ENCODE measurements around the gene PAXX. TPM values are rescaled to one million over a fixed set of nuclear protein-coding genes. Genes with fewer than 3 reads are reported as not detected.

PAXX gene
- total RNA-seq, 2 experiments from 2014 or later: 67.0 to 67.8 TPM

DNA sequence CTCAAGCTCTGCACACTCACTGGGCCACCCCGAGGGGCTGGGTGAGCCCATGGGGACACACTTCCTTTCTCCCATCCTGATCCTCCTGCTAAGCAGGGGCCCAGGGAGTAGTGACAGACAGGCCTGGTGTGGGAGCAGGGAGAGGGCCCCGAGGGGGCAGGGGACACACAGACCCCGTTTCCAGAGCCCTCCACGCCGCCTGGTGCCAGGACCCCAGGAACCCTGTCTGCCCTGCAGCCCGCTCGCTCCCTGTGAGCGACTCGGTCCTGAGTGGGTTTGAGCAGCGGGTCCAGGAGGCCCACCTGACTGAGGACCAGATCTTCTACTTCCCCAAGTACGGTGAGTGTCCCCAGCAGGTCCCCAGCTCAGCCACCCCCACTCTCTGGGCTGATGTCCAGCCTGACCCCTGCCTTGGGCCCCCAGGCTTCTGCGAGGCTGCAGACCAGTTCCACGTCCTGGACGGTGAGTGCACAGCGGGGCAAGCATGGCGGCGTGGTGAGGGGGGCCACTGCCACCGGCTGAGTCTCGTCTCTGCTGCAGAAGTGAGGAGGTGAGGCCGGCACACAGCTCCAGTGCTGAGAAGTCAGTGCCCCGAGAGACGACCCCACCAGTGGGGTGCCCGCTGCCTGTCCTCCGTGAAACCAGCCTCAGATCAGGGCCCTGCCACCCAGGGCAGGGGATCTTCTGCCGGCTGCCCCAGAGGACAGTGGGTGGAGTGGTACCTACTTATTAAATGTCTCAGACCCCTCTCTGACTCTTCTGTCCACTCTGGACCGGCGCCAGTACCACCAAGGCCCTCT is 45.8 kb upstream of the PAXX start:
- ChIA-PET POLR2A (no interaction called here), CTCF (interaction anchor here (2.1 to 2.2 kb wide), 2 partner anchors 83 to 89 kb away, joined by 6 to 13 read pairs; no protein-coding TSS in a partner anchor)
- Histone ChIP-seq H3K4me3 (ENCODE audit: low read length) (no peak overlapping the region), H3K36me3 (ENCODE audit: insufficient read depth, low read length) (peaks cover 18% of the 10 kb centered on the region), H3K9me3 (ENCODE audit: control insufficient read depth in 1 of 2, insufficient read depth in 1 of 2, low read length in 2 of 2) (no peaks in the 10 kb centered on the region), H3K27me3 (ENCODE audit: control insufficient read depth in 1 of 2, insufficient read depth in 2 of 2, low read length in 2 of 2) (no peaks in the 10 kb centered on the region), H3K27ac (ENCODE audit: low read depth in 1 of 2, low read length in 2 of 2) (no peak overlapping the region), H3K4me1 (ENCODE audit: insufficient read depth, low read length) (peaks cover 62% of the 10 kb centered on the region)
- H3K36me3 Mint-ChIP-seq (ENCODE audit: low read depth): peaks cover 12% of the 10 kb centered on the region
- H3K27me3 Mint-ChIP-seq: no peaks in the 10 kb centered on the region
- H3K4me1 Mint-ChIP-seq (ENCODE audit: low read depth): peaks cover 10% of the 10 kb centered on the region
- no peak for TF ChIP-seq CTCF (IDR thresholded peaks at IDR 0.05)
- no peaks in the 10 kb centered on the region for H3K9me3 Mint-ChIP-seq
- no peak overlapping the region for H3K27ac Mint-ChIP-seq
- H3K4me3 Mint-ChIP-seq: peak overlapping the region; percentile 34
- ATAC-seq (ENCODE audit: poor library complexity) (no peak), DNase-seq (peak in 1 of 14 experiments; percentile 5)
- intact Hi-C loops (cut with DNase I, micrococcal nuclease): loop anchor here in 1 of 2 experiments (10.0 kb wide), 1 partner anchor 102 kb away; the partner anchor contains the start of genes AJM1 and PHPT1

GRCh38 chr9:136947028-136947891 is 45.0 kb upstream of the PAXX start:
- POLR2A ChIA-PET: interaction anchor here (1.2 to 1.3 kb wide), 2 partner anchors 45 to 87 kb away, joined by 3 to 4 read pairs; partner anchors contain the start of gene PAXX
- Histone ChIP-seq H3K27ac (ENCODE audit: low read depth in 1 of 2, low read length in 2 of 2) (no peak overlapping the region), H3K4me3 (ENCODE audit: low read length) (no peak overlapping the region), H3K27me3 (ENCODE audit: control insufficient read depth in 1 of 2, insufficient read depth in 2 of 2, low read length in 2 of 2) (no peaks in the 10 kb centered on the region), H3K36me3 (ENCODE audit: insufficient read depth, low read length) (peaks cover 10% of the 10 kb centered on the region), H3K4me1 (ENCODE audit: insufficient read depth, low read length) (peaks cover 57% of the 10 kb centered on the region), H3K9me3 (ENCODE audit: control insufficient read depth in 1 of 2, insufficient read depth in 1 of 2, low read length in 2 of 2) (no peaks in the 10 kb centered on the region)
- CTCF ChIA-PET: interaction anchor here (1.2 to 2.2 kb wide), 4 partner anchors 74 to 88 kb away, joined by 3 to 13 read pairs (median 4); partner anchors contain the start of gene FUT7
- ATAC-seq (ENCODE audit: poor library complexity) (no peak), DNase-seq (no peak)
- H3K27me3 Mint-ChIP-seq: no peaks in the 10 kb centered on the region
- H3K4me3 Mint-ChIP-seq: peak overlapping the region; percentile 34
- H3K27ac Mint-ChIP-seq: no peak overlapping the region
- peaks cover 5% of the 10 kb centered on the region for H3K36me3 Mint-ChIP-seq (ENCODE audit: low read depth)
- H3K9me3 Mint-ChIP-seq: no peaks in the 10 kb centered on the region
- intact Hi-C loops (cut with DNase I, micrococcal nuclease): loop anchor here in 1 of 2 experiments (10.0 kb wide), 1 partner anchor 102 kb away; the partner anchor contains the start of genes AJM1 and PHPT1
- peaks cover 10% of the 10 kb centered on the region for H3K4me1 Mint-ChIP-seq (ENCODE audit: low read depth)
- TF ChIP-seq CTCF (IDR thresholded peaks at IDR 0.05): no peak

- CTCF ChIA-PET: interaction anchor here (1.2 to 2.2 kb wide), 4 partner anchors 75 to 87 kb away, joined by 3 to 13 read pairs (median 4); partner anchors contain the start of gene FUT7
- intact Hi-C loops (cut with DNase I, micrococcal nuclease): loop anchor here in 1 of 2 experiments (10.0 kb wide), 1 partner anchor 103 kb away; the partner anchor contains the start of genes AJM1 and PHPT1
- Histone ChIP-seq H3K9me3 (ENCODE audit: control insufficient read depth in 1 of 2, insufficient read depth in 1 of 2, low read length in 2 of 2) (no peaks in the 10 kb centered on the region), H3K4me3 (ENCODE audit: low read length) (no peak overlapping the region), H3K36me3 (ENCODE audit: insufficient read depth, low read length) (peaks cover 3% of the 10 kb centered on the region), H3K4me1 (ENCODE audit: insufficient read depth, low read length) (peaks cover 51% of the 10 kb centered on the region), H3K27me3 (ENCODE audit: control insufficient read depth in 1 of 2, insufficient read depth in 2 of 2, low read length in 2 of 2) (no peaks in the 10 kb centered on the region), H3K27ac (ENCODE audit: low read depth in 1 of 2, low read length in 2 of 2) (no peak overlapping the region)
- peak overlapping the region; percentile 65 for H3K4me3 Mint-ChIP-seq
- peak in 3 of 14 experiments; percentile 4 to 40 (median 28) for DNase-seq
- POLR2A ChIA-PET: interaction anchor here (0.8 to 1.3 kb wide), 4 partner anchors 12 to 86 kb away, joined by 3 to 4 read pairs (median 4); partner anchors contain the start of gene PAXX
- ATAC-seq (ENCODE audit: poor library complexity): no peak
- H3K36me3 Mint-ChIP-seq (ENCODE audit: low read depth): no peaks in the 10 kb centered on the region
- H3K27me3 Mint-ChIP-seq: no peaks in the 10 kb centered on the region
- H3K27ac Mint-ChIP-seq: peak overlapping the region; percentile 27
- peaks cover 10% of the 10 kb centered on the region for H3K4me1 Mint-ChIP-seq (ENCODE audit: low read depth)
- H3K9me3 Mint-ChIP-seq: no peaks in the 10 kb centered on the region
- peak; percentile 16 for TF ChIP-seq CTCF (IDR thresholded peaks at IDR 0.05)
Observed at GRCh38 chr9:136947955-136948510, 44.2 kb upstream of the PAXX start.
